Measurements from ENCODE around the gene SPINT1.

The SPINT1 gene

DNA sequence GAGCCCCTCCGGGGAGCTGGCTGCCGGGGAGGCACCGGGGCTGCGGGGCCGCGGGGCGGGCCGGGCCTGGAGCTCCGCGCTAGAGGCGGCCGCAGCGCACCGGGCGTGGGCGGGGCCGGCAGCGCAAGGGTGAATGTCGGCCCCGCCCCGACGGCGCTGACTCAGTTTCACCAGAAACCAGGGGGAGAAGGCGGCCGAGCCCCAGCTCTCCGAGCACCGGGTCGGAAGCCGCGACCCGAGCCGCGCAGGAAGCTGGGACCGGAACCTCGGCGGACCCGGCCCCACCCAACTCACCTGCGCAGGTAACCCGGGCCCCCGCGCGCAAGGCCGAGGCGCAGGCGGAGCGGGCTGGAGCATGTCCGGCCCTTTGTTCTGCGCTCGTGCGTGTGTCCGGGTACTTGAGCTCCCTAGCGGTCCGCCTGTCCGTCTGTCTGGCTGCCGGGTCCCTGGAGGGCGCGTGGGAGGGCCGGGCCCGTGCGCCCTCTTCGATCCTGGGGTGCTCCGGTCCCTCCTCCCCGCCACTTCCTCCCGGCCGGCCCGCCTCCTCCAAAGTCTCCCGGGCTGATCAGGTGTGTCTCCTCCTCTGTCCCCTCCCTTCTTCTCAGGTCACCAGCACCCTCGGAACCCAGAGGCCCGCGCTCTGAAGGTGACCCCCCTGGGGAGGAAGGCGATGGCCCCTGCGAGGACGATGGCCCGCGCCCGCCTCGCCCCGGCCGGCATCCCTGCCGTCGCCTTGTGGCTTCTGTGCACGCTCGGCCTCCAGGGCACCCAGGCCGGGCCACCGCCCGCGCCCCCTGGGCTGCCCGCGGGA, at the start of gene SPINT1:
Gene SPINT1 (plus strand): TSS at position 164 of the 811 bp plus-strand sequence. CDS start 507 bp downstream, at position 671.
- no peak for DNase-seq

- no peak for DNase-seq
These were observed 47.8 kb upstream of the SPINT1 start for GRCh38 chr15:40796041-40796440.

- DNase-seq = no peak
These were observed 47.3 kb upstream of the SPINT1 start for GRCh38 chr15:40796512-40796911.

- no peak for DNase-seq
These were observed 44.3 kb upstream of the SPINT1 start for GRCh38 chr15:40799523-40799922.

DNA sequence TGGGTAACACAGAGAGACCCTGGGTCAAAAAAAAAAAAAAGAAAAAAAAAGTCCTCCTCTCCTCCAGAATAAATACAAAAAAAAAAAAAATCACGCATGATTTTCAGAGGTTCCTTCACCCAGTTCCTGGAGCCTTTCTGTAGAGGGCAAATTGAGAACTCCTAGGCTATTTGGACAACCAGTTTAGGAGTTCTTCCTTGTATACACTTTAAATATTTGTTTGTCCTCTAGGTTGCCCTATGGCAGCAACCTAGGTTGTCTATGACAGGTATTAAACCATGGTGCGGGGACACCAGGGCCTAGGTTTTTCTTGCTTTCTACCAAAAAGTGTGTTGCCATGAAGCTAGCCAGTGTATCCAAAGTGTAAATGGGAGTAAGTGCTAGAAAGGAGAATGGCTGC, 40.8 kb upstream of the SPINT1 start:
- DNase-seq = no peak

- DNase-seq = no peak
These were observed 40.2 kb upstream of the SPINT1 start for GRCh38 chr15:40803688-40804087.

DNA sequence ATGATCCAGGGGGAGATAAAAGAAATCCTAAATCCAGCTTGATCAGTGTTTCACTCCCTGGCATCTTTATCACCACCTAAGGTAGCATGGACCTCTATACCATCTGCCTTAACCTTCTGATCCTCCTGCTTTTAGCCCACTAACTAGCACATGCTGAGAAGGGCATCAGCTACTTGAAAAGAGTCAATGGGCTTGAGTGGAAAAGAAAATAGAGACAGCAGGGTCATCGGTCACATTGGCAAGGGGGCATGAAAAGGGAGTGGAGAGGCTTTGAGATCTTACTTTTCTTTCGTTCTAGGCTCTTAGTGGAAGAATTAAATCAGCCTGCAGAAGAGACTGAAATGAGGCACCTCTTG, 37.2 kb upstream of the SPINT1 start:
- no peak for DNase-seq

- peak; percentile 96 for DNase-seq
These were observed 36.6 kb upstream of the SPINT1 start, which contains the start of the genes DNAJC17 and ZFYVE19 for GRCh38 chr15:40807028-40807887. Gene DNAJC17, minus strand, starts transcription at chr15:40807473. Its CDS starts 27 bp downstream, at chr15:40807446. Gene ZFYVE19, plus strand, starts transcription at chr15:40807089. Its CDS starts 501 bp downstream, at chr15:40807590.

GRCh38 chr15:40807888-40808461, 35.9 kb upstream of the SPINT1 start:
- no peak for DNase-seq

- DNase-seq = no peak
These were observed 34.9 kb upstream of the SPINT1 start for GRCh38 chr15:40808861-40809450.

- no peak for DNase-seq
These were observed 31.0 kb upstream of the SPINT1 start for GRCh38 chr15:40812721-40813425.

GRCh38 chr15:40815042-40815698, 28.7 kb upstream of the SPINT1 start:
- DNase-seq = no peak

- no peak for DNase-seq
These were observed 24.8 kb upstream of the SPINT1 start for GRCh38 chr15:40819048-40819447.

DNA sequence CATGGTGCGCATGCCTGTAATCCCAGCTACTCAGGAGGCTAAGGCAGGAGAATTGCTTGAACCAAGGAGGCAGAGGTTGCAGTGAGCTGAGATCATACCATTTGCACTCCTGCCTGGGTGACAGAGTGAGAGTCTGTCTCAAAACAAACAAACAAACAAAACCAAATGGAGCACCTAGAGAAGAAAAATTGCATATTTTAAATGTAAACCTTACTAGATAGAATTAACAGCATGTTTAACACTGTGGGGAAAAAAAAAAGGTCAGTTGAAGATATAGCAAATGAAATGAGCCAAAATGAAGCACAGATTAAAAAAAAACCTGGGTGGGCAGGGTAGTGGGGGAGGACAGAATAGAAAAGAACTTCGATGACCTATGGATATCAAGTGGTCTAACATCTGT, 22.7 kb upstream of the SPINT1 start:
- no peak for DNase-seq

- no peak for DNase-seq
These were observed 20.1 kb upstream of the SPINT1 start for GRCh38 chr15:40823572-40824343.

DNA sequence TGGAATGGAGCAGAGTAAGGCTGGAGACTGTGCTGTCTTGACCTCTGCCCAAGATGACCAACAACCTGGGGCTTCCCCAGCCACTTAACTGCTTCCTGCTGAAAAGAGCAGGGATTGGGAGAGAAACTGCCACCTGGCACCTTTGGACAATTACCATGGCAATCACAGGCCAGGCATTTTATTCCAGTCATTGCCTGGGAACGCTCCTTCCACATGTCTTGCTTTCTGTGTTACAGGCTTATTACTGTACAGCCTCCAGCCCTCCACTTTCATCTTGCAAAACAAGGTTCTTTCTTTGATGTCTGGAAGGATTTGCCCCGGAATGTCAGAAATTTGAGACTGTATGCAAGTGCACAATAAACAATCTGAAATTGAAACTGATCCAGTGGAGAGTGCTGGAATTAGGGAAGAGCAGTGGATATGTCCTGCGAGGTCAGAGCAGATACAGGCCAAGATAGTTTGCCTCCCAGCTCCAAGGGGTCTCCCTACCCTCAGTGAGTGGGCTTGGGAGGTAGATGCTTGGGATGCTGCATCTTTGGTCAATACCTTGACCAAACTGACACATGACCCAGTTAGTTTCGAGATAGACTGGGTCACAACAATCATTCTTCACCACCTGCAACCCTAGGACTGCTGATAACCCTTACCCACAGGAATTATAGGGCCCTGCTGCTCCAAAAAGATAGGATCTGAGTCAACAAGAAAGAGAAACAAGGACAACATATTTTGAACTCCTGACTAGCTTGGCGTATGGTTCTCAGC, 18.0 kb upstream of the SPINT1 start:
- no peak for DNase-seq

DNA sequence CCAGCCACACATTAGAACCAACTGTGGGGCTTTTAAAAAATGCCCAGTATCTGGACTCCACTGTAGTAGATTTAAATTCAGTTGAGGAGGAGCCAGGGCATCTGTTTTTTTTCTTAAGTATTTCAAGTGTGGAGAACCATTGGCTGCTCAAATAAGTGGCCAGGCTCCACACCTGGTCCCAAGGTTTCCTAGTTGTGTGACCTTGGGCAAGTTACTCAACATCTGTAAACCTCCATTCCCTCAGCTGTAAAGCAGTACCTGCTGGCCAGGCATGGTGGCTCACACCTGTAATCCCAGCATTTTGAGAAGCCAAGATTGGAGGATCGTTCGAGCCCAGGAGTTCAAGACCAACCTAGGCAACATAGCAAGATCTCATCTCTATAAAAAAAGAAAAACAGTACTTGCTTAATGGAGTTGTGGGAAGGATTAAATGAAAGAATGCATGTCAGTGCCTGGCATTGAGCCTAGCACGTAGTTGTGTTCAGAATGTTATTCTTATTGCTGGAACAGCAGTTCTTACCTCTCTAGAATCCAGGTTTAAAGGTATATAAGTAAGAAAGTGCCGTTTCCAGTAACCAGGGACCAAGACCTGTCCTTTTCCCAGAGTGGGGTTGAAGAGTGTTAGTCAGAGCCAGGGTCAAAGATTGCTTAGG, 17.3 kb upstream of the SPINT1 start:
- no peak for DNase-seq

GRCh38 chr15:40828447-40829036, 15.3 kb upstream of the SPINT1 start, which contains the start of gene PPP1R14D:
Gene PPP1R14D, minus strand, starts transcription at chr15:40828708. Its CDS starts 67 bp downstream, at chr15:40828641.
- no peak for DNase-seq

DNA sequence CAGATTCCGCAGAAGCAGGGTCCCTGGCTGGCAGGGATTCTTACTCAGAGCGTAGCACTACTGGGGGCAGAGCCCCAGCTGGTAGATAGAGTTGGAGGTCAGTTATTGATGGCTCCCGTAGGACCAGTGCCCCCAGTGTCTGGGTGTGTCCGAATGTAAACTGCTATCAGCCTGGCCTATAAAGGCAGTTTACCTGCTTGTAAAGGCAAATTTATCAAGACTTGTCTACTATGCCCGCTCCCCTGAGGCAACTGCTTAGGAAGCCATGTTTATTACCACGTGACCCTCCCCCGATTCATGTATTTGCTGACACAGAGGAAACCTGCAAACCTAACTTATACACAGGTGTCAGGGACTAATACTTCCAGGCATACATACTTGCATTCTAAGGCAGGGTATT, 14.7 kb upstream of the SPINT1 start:
- no peak for DNase-seq
